Right lobe of liver (tissue), 4 donors: ENCODE data around the gene SARNP.

Experiments
- CTCF ChIP-seq, 4 donors: fragments of 200-600 bp in 3 of 4; fragments of 450-650 bp in 1 of 4; IDR thresholded peaks; one replicate each; pipeline versions ENCODE4 v1.5.1 to v1.8.0; 2016 to 2022; ENCODE audit warnings: antibody characterized with exemption in 4 of 4, mild to moderate bottlenecking in 2 of 4
- POLR2A ChIP-seq: fragments of 450-650 bp; IDR thresholded peaks from one replicate; pipeline ENCODE4 v1.6.1; 2017; ENCODE audit warnings: antibody characterized with exemption, mild to moderate bottlenecking
- donor health status: DM: no; HTN: no; CAD: no.
- donor health status: DM: no; HTN: no; CAD: no.
- donor health status: DM: no; HTN: yes; CAD: no.

- TF ChIP-seq CTCF (IDR thresholded peaks at IDR 0.05) (no peak), POLR2A (no peak)
Observed at GRCh38 chr12:55789893-55790292, 27.6 kb downstream of the SARNP start.
